Ovary (tissue), 9 donors: ENCODE data around the gene TRMO. TPM values are rescaled to one million over a fixed set of nuclear protein-coding genes. Genes with fewer than 3 reads are reported as not detected.

Experiments used
- DNase-seq, 5 donors: peaks; one replicate each; pipeline ENCODE4 v3.0.0-alpha.2; 2019 to 2020
- H3K27ac ChIP-seq, 2 donors: fragments of 200-600 bp; one replicate each; pipeline versions ENCODE4 v1.5.1 to v1.8.0; 2019 to 2022
- H3K27me3 ChIP-seq: fragments of 200-600 bp; one replicate; pipeline ENCODE4 v1.8.0; 2022
- H3K36me3 ChIP-seq: fragments of 200-600 bp; sonication (generic); one replicate; pipeline ENCODE4 v1.5.1; 2019
- H3K4me1 ChIP-seq: one replicate; pipeline ENCODE4 v1.8.1; 2013; ENCODE audit warnings: mild to moderate bottlenecking, moderate library complexity; ENCODE audit not compliant: insufficient read depth
- H3K4me3 ChIP-seq: fragments of 200-600 bp; sonication (generic); one replicate; pipeline ENCODE4 v1.5.1; 2017
- H3K9me3 ChIP-seq, 2 donors: fragments of 200-600 bp in 1 of 2; sonication (generic) in 1 of 2; one replicate each; pipeline versions ENCODE4 v1.5.1 to v1.8.1; 2013 to 2019; ENCODE audit warnings: mild to moderate bottlenecking in 1 of 2, moderate library complexity in 1 of 2
- CTCF ChIP-seq, 3 donors: fragments of 450-650 bp in 2 of 3; fragments of 200-600 bp in 1 of 3; IDR thresholded peaks; one replicate each; pipeline versions ENCODE4 v1.5.1 to v1.8.0; 2016 to 2022; ENCODE audit warnings: antibody characterized with exemption in 3 of 3, mild to moderate bottlenecking in 1 of 3
- EP300 ChIP-seq: sonication (generic); formaldehyde crosslinking; IDR thresholded peaks from one replicate; pipeline ENCODE4 v1.6.1; 2017; ENCODE audit warnings: antibody characterized with exemption
- POLR2A ChIP-seq: fragments of 450-650 bp; IDR thresholded peaks from one replicate; pipeline ENCODE4 v1.6.1; 2017; ENCODE audit warnings: antibody characterized with exemption, mild to moderate bottlenecking, moderate library complexity
- WGBS, 3 donors: extraction: QIAGEN DNeasy Blood & Tissue Kit in 1 of 3; methylation state at CpG; one replicate each; pipeline versions ENCODE4 v1.1.5 to v1.1.7; 2013 to 2017; 5-methylcytosine and 5-hydroxymethylcytosine counted together
- intact Hi-C, 4 donors: fragments of 100-400 bp; cut with DNase I; formaldehyde crosslinking; loops; one replicate each; pipeline versions ENCODE4 v1.11.0 to v1.15.1; 2022 to 2023
- polyA plus RNA-seq, 2 donors: library from polyadenylated mRNA; stranded (reverse); fragments of 200-250 nt in 1 of 2; fragments of 350-450 nt in 1 of 2; fragmentation: Illumina TruSeq in 1 of 2; extraction: RNeasy Lipid Tissue Mini Kit (QIAGEN cat#74804) in 1 of 2; gene quantifications; one replicate each; pipeline ENCODE4 v1.2.3, GENCODE V29; 2013 to 2014
- total RNA-seq, 7 donors: library from RNA; depleted of rRNA in 2 of 7; stranded (reverse); fragments of >200 nt in 2 of 7; fragmentation: NEBNext Ultra II Directional in 3 of 7; extraction: Animal tissue kit (Norgen Biotek cat#: 25700) in 3 of 7; gene quantifications; one replicate each; pipeline versions ENCODE4 v1.1.0 to v1.2.4, GENCODE V29; 2016 to 2023
- donor health status: DM: no; HTN: no; CAD: no; lungs with moderate emphysema.
- donor health status: DM: no; HTN: no; CAD: no.
- donor health status: Bipolar disorder and iron deficiency.
- donor health status: DM: yes; HTN: yes; CAD: no.
- donor health status: DM: no; HTN: no; CAD: no.
- donor health status: DM: yes; HTN: yes; CAD: no.

The TRMO gene
- total and polyA plus RNA-seq, 9 donors: 11.5 to 25.3 (median 15.3) TPM

- H3K27me3 ChIP-seq: no peaks in the 10 kb centered on the region
- intact Hi-C loops: loop anchor here in 1 of 4 donors (10.0 kb wide), 1 partner anchor 139 kb away; no protein-coding TSS in a partner anchor
- TF ChIP-seq POLR2A (no peak), CTCF (IDR thresholded peaks at IDR 0.05) (no peak), EP300 (no peak)
- H3K4me3 ChIP-seq: no peak overlapping the region
- no peaks in the 10 kb centered on the region for H3K4me1 ChIP-seq
- 71 to 78% (median 78%) methylated on average over 6 of the region's 6 CpGs for WGBS, 3 donors
- H3K27ac ChIP-seq: no peak overlapping the region
- no peak for DNase-seq
- no peaks in the 10 kb centered on the region for H3K9me3 ChIP-seq
- no peaks in the 10 kb centered on the region for H3K36me3 ChIP-seq
Measured at GRCh38 chr9:97873882-97874281, 48.4 kb downstream of the TRMO start.

- intact Hi-C loops: loop anchor here in 1 of 4 donors (10.0 kb wide), 1 partner anchor 139 kb away; no protein-coding TSS in a partner anchor
- Histone ChIP-seq H3K4me1 (no peaks in the 10 kb centered on the region), H3K36me3 (no peaks in the 10 kb centered on the region), H3K27me3 (no peaks in the 10 kb centered on the region), H3K4me3 (no peak overlapping the region), H3K9me3 (no peaks in the 10 kb centered on the region), H3K27ac (no peak overlapping the region)
- no peak for TF ChIP-seq CTCF (IDR thresholded peaks at IDR 0.05)
- no peak for TF ChIP-seq POLR2A
- TF ChIP-seq EP300: no peak
- no peak for DNase-seq
- 64 to 70% (median 69%) methylated on average over 3 of the region's 3 CpGs for WGBS, 3 donors
Measured at GRCh38 chr9:97873425-97873824, 48.9 kb downstream of the TRMO start.

GRCh38 chr9:97868859-97869258, 53.4 kb downstream of the TRMO start:
- DNase-seq: no peak
- Histone ChIP-seq H3K4me1 (no peaks in the 10 kb centered on the region), H3K4me3 (no peak overlapping the region), H3K27me3 (no peaks in the 10 kb centered on the region), H3K9me3 (no peaks in the 10 kb centered on the region), H3K36me3 (no peaks in the 10 kb centered on the region), H3K27ac (no peak overlapping the region)
- no peak for TF ChIP-seq CTCF (IDR thresholded peaks at IDR 0.05)
- no peak for TF ChIP-seq EP300
- TF ChIP-seq POLR2A: no peak
- intact Hi-C loops: no loop called here
- WGBS, 3 donors: 63 to 69% (median 68%) methylated on average over 3 of the region's 3 CpGs

GRCh38 chr9:97866848-97867247, 55.5 kb downstream of the TRMO start:
- Histone ChIP-seq H3K27ac (no peak overlapping the region), H3K36me3 (no peaks in the 10 kb centered on the region), H3K4me3 (no peak overlapping the region), H3K9me3 (peaks cover 0 to 7% of the 10 kb centered on the region in 2 donors), H3K4me1 (no peaks in the 10 kb centered on the region), H3K27me3 (no peaks in the 10 kb centered on the region)
- intact Hi-C loops: no loop called here
- TF ChIP-seq POLR2A (no peak), EP300 (no peak), CTCF (IDR thresholded peaks at IDR 0.05) (no peak)
- no peak for DNase-seq
